AG08395 (cell line): ENCODE data around the gene C2orf49.

Source experiments
- DNase-seq: peaks from one replicate; pipeline ENCODE4 v3.0.0; 2012; ENCODE audit warnings: mixed read lengths, low spot score

The C2orf49 gene

DNA sequence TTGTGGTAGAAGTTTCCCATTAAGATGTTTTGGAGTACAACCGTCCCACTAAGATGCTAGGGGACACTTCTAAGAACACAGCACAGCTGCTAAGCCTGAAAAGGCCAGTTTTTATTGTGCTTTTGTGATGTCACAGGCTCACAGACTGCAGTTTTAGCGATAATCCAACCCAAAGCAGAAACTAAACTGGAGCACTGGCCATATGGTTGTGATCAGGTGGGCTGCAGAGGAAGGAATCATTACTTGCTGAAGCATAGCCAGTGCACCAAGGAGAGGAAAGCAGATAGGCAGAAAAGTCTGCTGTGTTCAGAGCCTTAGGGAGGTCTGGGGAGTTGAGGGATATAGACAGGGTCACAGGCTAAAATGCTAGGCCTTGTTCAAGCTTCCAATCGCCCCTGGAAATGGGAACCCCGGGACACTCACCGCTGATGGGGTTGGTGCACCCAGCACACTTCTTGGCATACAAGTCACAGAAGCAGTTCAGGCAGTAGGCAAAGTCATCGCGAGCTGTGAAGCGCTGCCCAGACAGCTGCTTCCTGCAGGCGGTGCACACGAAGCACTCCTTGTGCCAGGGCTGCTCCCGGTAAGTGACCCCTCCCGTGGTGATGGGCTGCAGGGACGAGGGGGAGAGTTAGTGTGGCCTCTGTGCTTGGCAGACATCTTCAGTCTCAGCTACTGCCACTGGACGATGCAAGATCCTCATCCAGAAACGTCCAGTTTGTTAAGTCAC is 25.7 kb downstream of the C2orf49 start:
- DNase-seq, result no peak

DNA sequence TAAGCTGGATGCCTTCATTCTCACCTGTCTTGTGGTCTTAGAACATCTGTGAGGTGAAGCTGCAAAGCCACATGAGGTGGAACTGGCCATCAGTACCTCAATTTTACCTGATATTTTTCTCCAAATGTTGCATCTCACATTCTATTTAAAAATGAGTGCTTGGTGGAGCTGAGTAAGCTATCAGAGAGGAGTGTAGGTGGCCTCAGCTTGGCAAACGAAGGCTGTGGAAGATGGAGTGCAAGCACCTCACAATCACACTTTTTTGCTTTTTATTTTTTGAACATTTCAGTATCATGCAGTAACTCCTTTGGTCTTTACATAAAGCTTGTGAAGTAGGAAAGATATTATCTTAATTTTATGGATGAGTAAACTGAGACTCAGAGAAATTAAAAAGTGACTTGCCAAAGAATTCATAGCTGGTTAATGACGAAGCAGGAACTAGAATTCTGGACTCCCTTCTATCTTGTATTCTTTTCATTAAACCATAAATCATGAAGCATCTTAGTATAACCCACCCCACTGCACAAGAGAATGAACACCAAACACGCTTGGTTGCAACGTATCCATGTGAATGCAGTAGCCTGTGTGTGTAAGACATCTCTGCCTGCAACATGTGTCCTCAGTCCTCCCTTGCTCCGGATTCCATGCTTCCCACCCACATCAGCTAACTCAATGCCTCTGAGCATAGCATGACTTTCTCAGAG is 27.2 kb downstream of the C2orf49 start:
- DNase-seq, result no peak

DNA sequence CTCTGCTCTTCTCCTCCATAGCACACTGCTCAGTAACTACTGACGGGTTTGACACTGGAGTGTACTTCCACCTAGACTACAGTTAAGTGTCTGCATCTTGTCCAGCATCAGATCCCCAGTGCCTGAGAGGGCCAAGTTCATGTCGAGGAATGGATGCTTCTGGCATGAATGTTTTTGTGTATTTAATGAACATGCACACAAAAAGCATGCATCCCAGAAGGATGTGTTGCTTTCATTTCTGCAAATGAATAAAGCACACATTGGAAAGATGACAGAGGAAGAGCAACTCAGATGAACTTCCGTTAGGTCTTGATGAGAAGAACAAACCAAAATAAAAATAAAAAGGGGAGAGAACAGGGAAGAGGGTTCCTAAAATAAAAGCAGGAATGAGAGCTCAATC is 27.9 kb downstream of the C2orf49 start:
- DNase-seq, result no peak

DNA sequence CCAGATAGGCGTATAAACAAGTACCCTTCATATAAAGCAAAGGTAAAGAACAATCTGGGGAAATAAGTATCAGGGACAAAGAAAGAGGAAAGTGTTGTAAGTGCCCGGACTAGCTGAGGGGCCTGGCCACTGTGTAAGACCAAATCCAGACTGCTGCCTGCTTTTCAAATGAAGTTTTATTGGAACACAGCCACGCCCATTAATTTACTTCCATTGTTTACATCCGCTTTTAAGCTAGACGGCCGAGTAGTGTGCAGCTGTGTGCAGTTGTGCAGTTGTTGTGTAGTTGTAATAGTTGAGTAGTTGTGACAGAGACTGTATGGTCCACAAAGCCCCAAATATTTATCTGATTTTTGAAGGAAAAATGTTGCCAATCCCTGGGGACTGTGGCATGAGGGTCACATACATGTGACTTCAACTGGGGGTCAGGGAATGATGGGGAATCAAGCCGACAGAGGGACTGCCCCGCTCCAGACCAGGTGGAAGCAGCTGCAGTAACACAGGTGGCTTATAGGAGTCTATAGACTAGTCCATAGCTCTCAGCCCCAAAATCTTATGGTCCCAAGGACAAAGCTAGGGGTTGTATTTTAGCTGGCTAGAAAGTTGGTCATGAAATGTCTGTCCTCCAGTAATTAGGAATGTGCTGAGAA is 31.5 kb downstream of the C2orf49 start:
- DNase-seq, result no peak

DNA sequence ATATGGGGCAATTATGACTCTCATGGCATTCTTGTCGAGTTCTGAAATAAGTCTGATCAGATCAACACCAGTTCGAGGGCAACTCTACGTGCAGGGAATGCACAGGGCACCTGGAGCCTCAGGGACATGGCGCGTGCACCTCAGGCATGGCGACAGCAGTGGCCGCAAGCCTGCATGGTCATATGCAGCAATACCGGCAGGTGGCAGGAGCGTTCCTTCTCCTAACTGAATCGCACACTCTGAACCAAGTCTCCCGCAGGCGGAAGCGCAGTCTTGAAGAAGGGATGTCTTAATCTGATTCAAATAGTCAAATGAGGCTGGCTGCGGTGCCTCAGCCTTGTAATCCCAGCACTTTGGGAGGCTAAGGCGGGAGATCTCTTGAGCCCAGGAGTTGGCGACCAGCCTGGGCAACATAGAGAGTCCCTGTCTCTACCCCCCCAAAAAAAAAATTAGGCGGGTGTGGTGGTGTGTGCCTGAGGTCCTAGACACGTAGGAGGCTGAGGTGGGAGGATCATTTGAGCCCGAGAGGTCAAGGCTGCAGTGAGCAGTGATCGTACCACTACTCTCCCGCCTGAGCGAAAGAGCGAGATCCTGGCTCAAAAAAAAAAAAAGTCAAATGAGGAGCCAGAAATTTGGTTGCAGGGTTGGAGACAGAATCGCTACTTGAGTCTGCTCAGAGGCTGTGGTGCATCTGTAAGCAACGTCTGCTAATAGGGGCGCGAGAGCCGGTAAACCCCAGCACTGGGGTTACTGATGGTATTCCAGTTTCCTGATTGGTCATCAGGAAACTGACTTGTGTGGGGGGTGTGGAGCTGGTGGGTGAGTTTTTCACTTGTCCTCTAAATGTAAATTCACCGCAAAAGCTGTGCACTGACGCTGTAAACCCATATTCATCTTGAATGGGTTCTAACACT is 32.7 kb downstream of the C2orf49 start:
- peak; percentile 74 for DNase-seq

DNA sequence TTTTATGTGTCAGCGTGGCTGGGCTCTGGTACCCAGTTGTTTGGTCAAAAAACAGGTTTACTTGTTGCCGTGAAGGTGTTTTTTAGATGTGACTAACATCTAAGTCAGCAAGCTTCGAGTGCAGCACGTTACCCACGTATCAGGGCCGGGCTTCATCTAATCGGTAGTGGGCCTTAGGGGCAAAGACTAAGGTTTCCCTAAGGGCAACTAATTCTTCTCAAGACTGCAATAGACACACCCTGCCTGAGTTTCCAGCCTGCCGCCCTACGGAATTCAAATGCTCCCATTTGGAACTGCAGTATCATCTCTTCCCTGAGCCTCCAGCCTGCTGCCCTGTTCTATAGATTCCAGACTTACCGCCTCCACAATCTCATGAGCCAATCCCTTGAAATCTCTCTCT is 33.8 kb downstream of the C2orf49 start:
- no peak for DNase-seq

DNA sequence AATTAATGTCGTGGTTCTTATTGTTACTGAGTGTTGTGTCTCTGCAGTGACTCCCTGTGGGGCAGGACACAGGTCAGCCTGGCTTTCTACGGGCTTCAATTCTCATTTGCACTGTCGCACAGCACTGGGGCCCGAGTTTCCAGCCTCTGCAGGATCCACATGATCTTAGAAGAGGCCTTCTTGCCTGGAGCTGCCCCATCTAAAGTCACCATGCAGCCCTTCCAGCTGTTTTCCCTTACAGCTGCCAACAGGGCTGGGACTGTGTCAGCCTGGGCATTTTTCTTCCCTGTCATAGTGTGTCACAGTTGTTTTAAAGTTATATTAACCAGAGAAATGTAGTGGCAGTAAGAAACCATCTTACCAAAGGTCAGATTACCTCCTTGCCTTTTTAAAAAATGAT is 34.5 kb downstream of the C2orf49 start:
- no peak for DNase-seq

DNA sequence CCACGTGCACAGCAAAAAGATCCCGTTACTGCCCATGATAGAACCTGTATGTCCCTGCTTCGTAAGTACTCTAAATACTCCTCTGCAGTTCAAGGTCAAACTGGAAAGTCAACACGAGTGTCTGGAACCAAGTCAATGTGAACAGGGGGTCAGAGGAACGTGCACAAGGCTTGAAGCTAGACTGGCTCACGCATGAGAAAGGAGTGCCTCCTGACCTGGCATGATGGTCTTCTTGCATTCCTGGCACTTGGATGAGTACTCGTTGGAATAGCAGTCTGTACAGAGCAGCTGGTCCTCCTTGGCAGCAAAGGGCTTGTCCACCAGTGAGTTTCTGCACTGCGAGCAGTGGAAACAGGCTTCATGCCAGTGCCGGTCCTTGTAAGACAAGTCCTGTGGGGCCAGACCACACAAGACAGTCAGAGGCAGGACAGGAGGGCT is 36.0 kb downstream of the C2orf49 start:
- DNase-seq, result no peak

DNA sequence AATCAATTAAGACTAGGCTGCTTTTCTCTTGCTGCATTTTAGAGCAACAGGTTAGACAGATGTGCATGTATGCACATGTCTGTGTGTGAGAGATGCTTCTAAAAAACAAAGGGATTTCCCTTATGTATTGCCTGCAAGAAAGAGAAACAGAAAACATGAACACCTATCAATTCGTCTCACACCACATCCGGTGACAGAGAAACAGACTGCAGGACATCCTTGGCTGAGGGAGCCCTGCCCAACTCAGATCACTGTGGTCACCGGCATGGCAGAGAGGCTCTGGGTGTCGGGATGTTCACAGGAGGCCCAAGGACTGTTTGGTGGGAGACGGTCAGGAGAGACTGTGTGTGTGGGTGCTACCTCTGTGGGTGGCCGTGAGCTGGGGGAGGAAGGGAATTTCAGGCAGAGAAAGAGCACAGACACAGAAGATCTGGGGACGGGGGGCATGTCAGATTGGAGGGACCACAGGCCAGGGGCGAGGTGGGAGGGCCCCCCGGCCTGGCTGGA is 36.6 kb downstream of the C2orf49 start:
- DNase-seq, result no peak

DNA sequence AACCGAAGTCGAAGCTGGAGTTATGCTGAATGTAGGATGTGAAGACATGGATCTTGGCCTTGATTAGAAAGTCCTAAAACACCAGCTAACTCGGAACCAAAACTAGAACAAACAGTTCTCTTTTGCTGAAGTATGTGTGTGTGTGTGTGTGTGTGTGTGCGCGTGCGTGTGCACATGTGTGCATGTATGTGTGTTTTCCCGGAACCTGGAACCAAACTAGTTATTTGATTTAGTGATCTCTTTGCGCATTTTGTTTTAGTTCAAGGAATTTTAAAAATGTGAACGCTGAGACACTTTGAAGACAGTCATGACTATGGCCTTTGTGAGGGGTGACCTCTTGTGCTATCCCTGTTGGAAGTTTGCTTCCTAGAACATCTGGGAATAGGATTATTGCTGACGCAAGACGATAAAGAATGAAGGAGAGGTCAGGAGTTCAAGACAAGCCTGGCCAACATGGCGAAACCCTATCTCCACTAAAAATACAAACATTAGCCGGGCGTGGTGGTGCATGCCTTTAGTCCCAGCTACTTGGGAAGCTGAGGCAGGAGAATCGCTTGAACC is 37.7 kb downstream of the C2orf49 start:
- no peak for DNase-seq

DNA sequence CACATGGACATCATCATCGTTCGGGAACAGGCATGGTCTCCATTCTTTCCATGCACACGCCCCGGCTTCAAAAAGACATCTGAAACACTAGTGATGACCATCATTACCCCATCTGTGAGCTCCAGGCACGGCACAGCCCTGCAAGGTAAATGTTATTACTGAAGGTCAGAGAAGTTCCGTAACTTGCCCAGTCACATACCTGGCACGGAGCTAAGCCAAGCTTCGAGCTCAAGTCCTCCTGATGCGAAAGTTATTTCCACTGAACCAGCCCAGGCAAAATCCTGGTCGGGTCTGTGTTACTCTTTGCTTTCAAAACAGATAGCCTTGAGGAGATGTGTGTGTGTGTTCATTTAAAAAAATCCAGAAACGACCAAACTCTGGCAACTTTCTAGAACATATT is 38.7 kb downstream of the C2orf49 start:
- no peak for DNase-seq

DNA sequence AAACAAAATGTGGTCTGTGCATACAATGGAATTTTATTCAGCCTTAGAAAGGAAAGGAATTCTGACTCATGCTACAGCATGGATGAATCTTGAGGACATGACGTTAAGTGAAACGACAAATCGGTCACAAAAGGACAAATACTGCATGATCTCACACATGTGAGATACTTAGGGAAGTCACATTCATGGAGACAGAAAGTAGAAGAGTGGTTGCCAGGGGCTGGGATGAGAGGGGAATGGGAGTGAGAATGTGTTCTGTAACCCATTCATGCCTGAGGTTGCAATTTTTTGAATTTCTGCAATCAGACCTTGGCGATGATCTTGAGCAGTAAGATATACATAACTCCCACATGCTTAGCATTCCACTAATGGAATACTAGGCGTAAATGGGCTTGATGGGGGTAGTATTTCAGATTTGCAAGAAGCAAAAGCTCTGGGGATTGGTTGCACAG is 39.5 kb downstream of the C2orf49 start:
- DNase-seq, result no peak

DNA sequence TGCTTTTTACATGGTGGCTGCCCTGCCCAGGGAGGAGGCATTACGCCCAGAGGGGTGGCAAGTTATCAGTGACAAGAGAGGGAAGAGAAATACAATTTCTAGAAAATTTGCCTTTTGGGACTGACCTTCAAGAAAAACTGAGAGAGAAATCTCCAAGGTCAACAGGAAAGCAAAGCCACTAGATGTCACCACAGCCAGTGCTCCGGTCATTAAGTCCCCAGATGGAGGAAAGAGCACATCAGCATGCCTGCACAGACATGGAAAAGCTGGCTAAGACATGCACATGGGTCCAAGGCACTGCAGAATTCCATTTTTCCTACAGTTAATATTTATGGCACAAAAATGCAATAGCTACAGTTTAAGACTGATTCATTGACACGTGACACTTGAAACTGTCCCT is 40.5 kb downstream of the C2orf49 start:
- no peak for DNase-seq

DNA sequence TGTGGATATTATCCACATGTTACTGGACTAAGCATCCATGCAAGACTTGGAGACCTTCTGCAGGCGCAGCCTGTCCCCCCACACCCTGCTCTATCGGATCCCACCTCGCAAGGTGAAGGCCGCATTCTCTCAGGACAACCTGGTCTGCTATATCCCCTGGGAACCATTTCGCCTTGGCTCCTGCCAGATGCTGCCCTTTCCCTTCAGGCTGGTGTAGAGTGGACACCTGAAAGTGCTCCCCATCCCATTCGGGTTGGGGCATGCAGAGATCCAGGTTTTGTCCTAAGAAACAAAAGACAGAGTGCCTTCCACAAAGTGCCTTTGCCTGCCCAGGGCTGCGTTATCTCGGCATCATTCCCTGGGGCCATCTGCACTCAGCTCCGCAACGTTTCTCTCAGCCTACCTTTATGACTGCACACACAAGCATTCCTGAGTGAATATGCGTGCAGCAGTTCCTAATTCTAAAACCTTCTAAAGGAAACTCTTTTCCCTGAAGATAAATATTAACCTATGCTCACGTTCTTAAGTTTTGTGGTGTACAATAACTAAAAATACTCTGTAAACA is 41.0 kb downstream of the C2orf49 start:
- DNase-seq, result no peak

DNA sequence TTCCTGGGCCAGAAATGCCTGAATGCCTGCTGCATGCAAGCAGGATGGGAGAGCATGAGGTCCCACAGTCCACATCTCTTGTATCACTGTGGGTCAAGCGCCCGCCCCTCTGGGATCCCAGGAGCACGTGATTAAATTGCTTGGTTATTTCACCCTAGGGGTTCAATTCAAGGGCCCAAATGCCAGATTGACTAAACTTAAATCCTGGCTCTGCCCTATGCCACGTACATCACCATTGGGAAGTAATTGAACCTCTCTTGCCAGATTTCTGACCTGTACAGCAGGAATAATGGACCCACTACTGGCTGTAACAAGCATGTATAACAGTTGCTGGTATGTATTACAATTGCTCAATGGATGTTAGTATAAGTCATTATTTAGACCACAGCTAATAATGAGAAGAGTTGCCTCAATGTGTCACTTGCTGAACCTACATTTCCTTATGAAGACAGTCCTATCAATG is 41.6 kb downstream of the C2orf49 start:
- no peak for DNase-seq

DNA sequence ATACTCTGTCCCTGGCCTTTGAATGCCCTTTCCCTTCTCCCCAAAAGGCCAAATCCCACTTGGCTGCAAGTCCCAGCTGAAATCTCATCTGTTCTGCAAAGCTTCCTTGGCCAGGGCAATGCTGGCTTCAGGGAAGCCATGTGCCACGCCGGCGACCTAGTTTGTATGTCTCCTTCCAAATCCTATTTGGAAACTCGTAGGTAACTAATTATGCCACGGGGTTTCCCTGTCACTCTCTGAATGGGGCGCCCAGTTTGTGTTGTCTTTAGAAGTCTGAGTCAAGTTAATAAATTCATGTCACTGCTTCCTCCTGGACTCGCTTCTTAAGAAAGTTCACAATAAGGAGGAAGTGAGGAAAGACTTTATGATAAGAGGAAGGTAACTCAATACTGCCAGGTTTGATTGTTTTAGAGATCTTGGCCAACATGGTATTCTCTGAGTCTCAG is 42.4 kb downstream of the C2orf49 start:
- DNase-seq, result no peak

DNA sequence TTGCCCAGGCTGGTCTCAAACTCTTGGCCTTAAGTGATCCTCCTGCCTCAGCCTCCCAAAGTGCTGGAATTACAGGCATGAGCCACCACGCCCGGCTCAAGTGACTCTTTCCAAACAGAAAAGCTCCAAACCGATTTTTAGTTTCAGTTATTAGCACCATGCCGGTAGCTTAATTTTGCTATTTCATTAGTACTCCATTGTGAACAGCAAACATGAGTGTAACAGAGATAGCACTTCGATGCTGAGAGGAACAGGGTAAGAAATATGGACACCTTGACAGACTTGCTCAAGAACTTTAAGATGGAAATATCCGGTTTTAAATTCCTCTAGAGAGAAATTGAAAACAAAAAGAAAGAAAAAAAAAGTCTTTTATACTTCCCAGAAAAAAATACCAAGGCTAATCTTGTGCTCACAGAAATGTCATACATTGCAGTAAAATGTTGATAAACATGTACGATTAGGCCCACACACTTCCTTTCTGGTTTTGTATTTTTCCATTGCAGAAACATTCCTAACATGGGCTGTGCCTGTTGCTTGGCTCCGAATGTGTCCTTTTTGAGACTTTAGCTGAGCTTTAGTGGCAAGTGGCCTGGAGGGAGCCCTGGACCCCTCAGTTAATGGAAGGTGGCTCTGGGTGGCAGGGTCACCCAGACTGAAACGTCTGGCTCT is 43.2 kb downstream of the C2orf49 start:
- no peak for DNase-seq

DNA sequence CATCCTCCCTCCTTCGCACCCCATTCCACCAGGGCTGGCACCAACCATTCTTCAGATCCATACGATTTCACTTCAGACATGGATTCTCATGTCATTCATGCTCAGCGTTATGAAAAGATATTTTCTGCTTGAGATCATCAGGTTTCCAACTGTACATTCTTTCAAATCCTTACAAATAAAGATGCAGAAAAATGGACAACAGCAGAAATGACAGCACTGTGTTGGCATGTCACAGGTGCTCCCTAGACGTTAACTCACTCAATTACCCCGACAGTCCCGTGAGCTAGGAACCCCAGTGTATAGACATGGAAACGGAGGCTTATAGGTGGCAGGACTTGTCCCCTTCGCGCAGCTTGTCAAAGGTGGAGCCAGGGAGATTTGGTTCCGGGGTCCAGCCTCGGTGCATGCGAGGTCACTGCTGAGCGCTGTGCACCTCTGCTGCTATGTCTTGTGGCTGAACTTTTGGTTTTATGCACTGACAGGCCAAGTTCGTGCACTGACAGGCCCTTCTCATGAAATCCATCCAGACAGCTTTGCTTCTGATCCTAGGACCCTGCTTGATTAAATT is 43.8 kb downstream of the C2orf49 start:
- no peak for DNase-seq

DNA sequence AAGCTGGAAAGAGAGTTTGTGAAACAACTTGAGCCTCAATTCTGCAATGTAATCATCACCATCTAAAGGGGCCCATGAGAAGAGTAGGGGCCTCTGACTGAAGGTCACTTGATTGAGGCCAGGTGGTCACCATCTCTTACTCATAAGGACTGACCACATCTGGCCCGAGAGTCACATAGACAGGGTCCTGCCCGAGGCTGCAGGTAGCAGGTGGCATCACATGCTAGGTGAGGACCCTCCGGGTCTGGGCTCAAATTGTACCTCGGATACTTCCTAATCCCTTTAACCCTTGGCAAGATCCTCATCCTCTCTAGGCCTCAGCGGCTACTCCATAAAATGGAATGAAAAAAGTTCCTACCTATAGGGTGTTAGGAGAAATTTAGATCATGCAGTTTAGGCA is 44.8 kb downstream of the C2orf49 start:
- DNase-seq, result no peak
